Stimulated activated CD8-positive, alpha-beta memory T cell treated with anti-CD3 and anti-CD28 coated beads, Interleukin-15, amount 100 ng/mL, for 4 hours (primary cell): ENCODE measurements around the gene LEKR1.
"Not testable (repeated sequence)": the region's sequence is repeated elsewhere in the genome, so short reads cannot be mapped to it uniquely, and the experiment has no call there.

Experiments
- DNase-seq, 2 donors: peaks; one replicate each; pipeline ENCODE4 v3.0.0-alpha.2; 2020; ENCODE audit warnings: low read depth in 2 of 2

The LEKR1 gene

DNA sequence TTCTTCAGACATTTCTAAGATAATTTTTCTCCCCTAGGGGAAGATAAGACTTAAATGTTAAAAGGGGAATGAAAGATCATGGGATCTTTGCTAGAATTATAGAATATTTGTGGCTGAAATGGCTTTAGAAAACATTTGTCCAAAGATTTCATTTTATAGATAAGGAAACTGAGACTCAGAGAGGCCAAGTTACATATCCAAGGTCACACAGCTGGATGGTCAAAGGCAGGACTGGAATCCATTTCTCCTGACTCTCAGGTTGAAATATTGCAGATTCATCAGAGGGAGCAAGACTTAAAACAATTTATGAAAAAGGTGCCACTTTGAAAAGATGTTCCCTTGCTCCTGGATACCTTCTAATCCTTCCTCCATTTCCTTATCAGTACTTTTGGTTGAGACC is 19.5 kb upstream of the LEKR1 start:
- no peak for DNase-seq

DNA sequence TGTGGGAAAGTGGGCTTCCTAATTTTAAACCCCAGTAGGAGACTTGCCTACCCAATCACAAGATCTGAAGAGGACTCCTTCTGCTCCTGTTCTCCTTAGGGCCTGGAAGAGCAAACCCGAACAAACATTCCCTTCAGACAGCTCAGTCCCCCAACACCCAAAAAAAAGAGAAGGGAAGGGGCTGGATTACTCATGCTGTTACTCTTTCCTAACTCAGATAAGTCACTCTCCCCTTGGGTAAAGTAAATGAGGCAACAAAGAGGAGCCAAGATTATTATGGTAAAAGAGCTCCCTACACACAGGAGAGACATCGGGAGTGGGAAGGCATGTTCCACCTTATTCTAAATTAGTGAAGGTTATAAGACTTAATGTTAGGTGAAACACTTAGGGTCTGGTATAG is 18.1 kb upstream of the LEKR1 start:
- DNase-seq: no peak

DNA sequence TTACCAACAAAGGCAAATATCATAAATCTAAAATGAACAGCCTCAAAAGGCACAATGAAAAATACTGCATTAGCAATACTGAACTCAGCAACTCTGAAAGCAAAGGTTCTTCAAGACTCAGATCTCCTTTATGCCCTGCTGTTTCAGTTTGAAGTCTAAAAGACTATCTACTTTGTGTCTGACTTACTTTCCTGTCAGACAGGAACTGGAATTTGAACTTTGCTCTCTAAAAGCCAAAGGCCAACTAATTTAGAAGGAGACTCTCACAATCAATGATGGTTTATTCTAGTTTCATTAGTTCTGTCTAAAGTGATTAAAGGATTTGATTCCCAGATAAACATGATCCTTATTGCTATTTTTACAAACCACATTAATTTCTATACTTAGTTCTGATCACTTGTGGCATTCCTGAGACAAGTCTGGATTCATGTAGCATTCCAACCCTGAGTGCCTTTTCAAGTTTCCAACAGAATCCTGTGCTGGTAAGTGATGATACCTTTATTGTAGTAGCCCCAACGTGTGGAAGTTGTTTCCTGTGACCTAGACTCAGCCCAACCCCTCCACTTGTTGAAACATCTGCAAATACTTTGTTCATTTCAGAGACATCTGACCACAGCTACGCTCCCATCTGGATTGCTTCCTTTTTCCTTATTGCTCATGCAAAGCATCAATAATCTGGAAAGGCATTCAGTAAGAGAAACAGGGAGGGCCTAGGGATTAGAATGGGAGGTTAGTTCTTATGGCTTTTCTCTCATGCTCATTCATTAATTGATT is 14.9 kb upstream of the LEKR1 start:
- DNase-seq: no peak

DNA sequence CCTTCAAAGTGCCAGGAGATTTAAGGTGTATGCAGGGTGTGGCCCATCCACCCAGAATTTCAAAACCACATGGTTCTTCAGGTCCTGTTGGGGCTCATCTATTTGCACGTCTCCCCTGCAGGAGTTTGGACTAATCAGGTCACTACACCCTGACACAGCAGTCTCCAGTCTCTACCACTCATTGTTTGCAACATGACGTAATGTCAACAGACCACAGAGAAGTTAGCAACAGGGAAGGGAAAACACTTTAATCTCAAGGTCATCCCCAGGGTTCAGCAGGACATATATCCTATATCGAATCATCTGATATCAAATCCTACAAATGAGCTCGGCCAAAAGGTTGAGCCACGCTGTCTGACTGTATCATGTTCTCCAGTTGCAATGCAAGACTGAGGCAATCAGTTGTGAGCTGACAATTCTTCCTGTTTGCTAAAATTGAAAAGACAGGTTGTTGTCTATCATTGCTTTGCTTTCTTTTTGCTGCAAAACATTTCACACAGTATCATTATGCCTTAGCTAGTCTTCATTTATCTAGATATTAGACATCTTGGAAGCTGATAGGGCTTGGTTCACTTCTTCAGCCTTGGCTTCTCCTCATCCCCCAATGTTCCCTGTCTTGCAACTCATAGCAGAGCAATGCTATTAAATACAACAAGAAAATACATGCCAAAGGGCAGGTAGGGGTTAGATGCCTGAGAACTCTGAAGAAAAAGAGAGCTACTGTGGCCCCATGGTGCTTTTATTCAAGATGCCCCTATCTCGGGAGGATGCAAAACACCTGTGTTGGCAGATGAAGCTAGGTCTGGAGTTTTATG is 13.4 kb upstream of the LEKR1 start:
- DNase-seq: no peak

DNA sequence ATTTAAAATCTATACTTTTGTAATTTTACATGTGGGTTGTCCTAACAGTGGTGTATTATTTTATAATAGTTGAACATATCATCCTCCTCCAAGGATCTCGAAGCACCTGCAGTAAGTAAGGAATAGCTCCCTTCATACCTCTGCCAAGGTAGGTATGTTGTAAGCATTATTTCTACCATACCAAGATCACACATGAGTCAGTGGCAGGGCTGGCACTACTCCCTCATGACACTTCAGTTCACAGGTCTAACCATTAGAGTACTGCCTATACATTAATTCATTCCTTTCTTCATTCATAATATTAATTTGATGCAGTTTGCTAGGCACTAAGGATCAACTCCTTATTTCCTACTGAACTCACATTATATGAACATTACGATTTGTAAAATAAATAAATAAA is 11.9 kb upstream of the LEKR1 start:
- no peak for DNase-seq

DNA sequence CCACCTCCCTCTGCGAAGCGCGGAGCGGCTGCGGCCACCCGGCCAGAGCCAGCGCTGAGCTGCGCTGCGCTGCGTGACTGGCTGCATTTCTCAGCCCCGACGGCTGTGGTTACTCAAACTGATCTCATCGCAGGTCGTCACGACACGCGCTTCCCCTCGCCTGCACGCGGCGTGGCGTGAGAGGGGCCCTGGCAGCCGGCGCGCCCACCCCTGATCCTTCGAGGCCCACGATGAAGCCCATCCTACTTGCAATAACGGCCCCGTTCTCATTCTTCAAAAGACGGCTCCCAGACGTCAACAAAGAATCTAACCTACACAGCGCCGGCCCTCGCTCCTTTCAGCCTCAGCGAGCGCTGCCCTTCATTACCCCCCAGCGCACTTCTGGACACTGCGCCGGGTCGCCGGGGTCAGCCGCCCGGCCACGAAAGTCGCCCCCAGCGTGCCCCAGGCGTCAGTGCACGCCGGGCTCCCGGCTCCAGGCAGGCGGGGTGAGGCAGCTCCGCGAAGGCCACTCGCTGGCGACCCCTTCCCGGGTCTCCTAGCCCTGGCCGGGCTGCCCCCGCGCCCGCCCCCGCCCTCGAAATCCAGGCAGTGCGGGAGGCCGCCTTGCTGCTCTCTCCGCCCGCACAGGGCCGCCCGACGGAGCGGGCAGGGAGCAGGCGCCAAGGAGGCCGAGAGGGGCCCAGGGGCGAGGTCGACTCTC is 9.9 kb upstream of the LEKR1 start:
- peak in 1 of 2 donors; percentile 24 for DNase-seq

DNA sequence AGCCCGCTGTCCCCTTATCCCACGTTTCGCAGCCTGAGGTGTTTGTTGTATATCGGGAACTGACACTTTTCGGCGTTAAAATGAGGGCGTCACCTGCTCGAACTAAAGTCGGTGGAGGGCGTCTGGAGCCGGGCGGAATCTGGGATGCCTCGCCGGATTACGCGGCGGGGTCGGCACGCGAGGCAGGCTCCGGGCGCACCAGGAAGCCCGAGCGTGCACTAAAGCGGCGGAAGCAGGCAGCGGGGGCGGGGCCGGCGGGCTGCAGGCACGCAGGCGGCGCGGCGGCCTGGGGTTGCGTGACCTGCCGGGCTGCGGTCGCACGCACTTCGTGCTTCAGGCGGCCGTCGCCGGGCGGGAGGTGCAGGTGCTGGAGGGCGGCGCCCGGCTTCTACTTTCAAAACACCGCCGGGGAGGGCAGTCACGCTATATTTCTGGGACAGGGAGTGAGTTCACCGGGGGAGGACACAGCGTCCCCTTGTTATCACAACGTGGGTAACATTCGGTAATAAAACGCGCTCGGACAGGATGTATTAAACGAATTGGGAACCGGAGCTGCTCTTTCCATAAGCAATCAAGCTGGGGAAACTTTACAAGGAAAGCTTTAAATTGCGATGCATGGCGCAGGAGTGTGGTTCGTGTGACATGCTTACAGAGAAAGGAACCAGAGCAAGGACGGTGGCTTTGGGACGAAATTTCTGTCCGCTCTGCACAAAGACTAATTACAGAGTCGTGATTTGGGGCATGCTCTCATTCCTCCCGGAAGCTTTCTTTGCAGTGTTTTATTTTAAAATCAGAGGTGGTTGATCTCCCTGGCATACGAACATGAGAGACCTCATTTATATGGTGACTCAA is 9.1 kb upstream of the LEKR1 start:
- DNase-seq: peak; percentile 65 to 74

DNA sequence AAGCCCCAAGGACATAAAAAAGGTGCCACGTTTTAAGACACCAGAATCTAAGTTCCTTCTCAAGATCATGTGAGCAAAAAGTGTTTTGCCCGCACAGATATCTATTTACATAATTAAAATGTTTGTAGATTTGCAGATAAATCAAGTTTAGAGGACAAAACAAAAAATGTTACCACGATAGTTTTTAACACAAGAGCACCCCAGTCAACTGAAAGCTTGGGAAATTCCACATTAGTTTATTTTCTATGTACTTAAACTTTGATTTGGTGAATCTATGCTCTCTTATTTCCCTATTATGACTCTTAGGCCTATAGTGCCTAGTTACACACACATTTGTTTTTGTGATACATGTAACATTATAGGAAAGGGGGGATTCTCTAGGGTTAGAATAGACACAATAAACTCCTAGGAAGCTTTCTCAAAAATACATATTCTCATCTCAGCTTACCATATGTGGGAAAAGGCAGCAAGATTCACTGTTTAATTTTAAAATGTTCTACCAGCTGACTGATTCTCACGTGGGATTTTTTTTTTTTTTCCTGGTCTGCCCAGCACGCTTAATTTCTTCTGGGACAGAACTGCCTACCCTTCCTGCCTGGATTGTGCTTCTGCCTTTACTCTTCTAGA is 8.4 kb upstream of the LEKR1 start:
- no peak for DNase-seq

DNA sequence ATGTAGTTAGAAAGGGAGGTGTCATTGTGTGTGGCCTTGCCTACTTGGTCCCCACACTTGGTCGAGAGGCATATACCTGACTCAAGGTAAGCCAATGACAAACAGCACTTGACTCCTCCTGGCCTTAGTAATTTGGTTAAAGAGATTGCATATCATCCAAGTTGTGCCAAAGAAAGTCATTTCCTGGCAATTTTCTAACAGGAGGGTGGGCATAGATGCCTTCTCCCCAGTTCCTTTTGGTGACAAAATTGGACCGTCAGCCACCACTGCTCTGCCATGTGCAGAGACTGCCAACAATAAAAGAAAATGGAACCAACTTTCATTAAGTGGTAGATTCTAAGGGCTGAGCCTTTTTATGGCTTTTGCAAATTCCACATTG is 7.9 kb upstream of the LEKR1 start:
- no peak for DNase-seq

DNA sequence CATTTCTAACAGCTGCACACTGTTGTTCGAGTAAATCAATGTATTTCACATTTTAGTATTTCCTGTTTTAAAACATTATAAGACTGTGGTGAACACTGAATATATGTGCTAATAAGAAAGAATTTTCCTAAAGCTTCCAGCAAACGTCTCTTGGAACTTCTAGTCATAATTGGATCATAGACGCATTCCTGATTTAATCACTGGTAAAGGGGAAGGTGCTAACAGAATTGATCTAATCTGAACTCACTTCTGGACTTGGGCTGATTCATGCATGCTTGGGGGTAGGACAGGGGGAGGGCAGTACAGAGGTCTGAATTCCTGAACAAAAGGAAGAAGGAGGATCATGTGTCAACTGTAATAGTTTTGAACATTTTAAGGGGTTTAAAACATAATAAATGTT is 7.3 kb upstream of the LEKR1 start:
- DNase-seq: no peak

DNA sequence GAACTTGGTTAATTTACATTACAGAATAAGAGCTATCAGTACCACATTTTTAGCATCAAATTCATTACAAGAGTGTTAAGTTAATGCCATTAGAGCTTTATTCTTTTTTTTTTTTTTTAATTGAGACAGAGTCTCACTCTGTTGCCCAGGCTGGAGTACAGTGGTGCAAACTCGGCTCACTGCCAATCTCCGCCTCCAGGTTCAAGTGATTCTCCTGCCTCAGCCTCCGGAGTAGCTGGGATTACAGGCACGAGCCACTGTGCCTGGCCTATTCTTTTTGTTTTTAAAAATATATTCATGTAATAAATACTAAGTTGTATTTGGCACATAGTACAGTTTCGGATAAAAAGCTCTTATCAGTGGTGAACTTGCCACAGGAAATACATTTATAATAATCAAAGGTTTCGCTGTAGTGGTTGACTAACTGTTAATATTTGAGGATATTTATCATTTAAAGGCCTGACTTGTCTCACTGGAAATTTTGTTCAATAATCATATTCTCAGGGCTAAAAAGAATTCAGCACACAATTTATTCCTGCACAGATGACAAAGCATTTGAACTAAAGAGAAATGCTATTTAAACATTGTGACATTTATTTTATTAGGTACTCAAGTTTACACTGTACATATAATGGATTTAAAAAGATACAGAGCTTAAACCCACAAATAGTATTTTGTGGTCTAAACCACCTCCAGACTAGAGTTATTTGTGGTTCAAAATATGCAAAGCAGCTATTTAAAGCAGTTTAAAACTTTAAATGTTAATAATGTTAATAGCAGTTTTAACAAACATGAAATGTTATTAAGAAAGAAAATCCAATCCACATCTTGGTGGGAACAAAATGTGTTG is 6.1 kb upstream of the LEKR1 start:
- no peak for DNase-seq

DNA sequence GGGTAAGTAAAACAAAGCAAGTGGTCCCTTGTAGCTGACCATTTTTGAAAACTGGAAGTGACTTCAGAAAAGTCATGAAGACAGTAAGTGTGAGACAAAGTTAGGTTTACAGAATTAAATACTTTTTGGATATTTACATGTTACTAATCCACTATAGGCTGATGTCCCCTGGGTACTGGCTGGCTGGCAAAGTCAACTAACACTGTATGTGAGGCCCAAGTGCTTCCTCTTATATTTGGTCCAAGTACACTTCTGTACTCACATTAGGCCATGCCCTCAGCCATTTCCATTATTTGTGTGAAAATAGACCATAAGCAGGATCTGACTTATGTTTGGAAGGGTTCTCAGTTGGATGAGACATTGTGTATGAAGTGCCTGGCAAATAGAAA is 5.5 kb upstream of the LEKR1 start:
- no peak for DNase-seq

DNA sequence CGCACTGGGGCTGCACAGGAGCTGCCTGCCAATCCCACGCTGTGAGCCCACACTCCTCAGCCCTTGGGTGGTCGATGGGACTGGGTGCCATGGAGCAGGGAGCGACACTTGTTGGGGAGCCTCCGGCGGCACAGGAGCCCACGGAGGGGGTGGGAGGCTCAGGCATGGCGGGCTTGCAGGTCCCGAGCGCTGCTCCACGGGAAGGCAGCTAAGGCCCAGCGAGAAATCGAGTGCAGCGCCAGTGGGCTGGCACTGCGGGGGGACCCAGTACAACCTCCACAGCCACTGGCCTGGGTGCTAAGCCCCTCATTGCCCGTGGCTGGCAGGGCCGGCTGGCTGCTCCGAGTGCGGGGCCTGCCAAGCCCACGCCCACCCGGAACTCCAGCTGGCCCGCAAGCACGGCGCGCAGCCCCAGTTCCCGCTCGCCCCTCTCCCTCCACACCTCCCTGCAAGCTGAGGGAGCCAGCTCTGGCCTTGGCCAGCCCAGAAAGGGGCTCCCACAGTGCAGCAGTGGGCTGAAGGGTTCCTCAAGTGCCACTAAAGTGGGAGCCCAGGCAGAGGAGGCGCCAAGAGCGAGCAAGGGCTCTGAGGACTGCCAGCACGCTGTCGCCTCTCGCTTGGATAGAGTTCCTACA is 3.4 kb upstream of the LEKR1 start:
- DNase-seq: not testable (repeated sequence)

DNA sequence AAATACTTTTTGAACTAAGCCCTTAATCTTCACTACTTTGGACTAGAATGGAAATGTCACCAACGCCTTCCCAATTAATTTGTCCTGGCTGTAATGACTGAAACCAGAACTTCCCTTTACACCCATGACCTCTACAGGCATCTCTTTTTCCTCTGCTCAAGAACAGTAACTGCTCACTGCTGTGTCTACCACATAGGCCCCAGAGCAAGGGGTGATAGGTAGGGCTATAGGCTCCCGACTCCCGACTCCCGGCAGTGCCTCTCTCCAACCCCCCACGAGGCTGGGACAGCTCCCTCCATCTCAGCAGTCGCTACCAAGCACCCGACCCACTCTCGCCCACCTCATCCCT is 384 bp upstream of the LEKR1 start:
- no peak for DNase-seq

DNA sequence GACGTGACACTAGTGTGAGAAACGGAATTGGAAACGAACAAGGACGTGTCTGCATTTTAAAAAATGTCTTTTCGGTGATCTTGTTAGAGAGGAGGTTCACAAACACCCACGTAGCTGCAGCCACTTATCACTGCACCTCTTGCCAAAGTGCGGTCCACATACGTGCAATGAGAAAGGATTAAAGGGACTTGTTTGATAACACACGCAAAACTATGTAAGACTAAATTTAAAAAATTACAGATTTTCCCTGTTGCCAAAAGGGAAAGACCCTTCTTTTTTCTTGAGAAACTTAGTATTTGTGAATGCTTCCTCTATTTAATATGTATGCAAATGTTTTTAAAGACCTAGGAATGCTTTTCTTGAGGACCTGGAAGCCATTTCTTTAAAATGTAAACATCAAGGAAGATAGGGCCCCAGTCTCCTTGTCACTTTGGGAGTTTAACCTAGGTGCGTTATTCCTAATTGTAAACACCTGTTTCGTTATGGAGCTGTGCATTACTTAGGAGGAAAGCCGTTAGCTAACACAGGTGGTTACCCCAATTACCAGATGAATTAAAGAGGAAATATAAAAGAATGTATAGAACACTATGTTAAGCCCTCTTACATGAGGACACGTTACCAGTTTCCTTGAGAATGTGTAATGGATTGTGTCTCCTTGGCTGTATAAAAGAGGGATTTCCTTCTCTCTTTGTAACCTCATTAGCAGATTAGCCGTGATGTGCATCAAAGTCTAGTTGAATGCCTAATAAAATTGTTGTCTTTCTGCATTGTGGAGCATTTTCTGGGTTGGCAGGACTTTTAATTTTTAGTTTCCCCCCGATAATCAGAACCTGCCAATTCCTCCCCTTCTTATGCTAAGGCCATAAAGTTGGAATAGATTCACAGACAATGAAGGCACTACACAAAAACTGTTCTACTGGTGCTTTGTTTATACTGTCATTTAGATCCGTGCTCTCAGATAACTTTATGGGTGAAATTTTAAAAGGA is 1.0 kb downstream of the LEKR1 start:
- no peak for DNase-seq

DNA sequence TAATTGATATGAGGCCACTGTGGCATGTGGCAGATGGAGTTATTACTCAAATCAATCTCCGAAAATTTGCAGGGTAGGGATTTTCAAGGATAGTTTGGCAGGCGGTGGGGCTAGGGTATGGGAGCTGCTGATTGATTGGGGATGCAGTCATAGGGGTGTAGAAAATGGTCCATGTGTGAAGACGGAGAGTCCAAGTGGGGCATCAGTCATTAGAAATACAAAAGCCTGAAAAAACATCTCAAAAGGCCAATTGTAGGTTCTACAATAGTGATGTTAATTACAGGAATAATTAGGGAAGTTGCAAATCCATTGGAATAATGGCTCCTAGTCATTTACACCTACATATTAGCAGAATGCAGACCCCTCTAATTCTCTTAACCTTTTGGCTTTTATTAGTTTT is 4.9 kb downstream of the LEKR1 start:
- no peak for DNase-seq

DNA sequence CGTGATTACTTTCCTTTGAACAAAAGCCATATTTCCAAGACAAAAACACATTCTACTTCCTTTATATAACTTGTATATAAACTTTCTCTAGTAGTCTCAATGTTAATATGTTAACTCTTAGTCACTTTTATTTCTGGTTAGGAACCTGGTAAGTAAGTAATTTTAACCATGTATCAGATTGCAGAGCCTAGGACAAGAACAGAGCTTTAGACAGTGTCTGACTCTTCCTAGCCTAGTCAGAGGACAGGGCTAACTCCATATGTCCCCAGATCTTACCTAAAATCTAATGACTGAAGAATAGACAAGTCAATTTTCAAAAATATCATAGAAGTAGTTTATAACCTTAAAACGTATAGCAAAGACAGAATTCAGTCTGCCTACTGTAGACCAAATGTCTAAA is 8.3 kb downstream of the LEKR1 start:
- DNase-seq: no peak

DNA sequence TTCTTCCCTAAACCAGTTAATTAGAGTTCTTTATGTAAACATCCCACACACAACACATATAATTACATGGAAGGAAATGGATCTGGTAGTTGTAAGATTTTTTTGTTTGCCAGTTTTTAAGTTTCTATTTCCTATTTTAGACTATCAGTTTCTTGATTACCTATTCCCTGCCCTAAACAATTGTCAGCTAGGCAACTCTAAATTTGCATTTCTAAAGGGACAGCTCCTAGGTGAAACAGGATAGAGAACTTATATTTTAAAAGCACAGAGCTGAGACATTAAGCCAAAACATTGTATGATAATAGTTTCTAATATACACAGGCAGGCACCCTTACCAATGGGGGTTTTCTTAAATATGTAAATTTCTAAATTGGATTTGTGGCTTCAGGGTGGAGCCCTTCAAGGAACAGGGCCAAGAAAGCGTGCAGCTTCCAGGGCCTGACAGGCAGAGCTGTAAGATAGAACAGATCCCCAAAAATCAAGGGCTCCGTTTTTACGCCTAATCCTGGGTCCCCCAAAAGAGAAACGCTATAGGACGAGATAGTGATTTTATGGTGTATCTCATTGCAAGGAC is 8.9 kb downstream of the LEKR1 start:
- DNase-seq: no peak
